Right lobe of liver (tissue), 6 donors: Measurements from ENCODE around the gene SMC4. TPM values are rescaled to one million over a fixed set of nuclear protein-coding genes. Genes with fewer than 3 reads are reported as not detected.

Experiments
- ATAC-seq, 4 donors: fragments of 200-7000 bp; cut with Tn5 transposase; one replicate each; pipeline ENCODE4 v1.9.1; 2020; ENCODE audit warnings: mild to moderate bottlenecking in 4 of 4, moderate library complexity in 4 of 4
- DNase-seq, 3 donors: peaks; one replicate each; pipeline ENCODE4 v3.0.0-alpha.2; 2020
- H3K27ac ChIP-seq, 3 donors: fragments of 200-600 bp; one replicate each; pipeline ENCODE4 v1.8.0; 2022
- H3K27me3 ChIP-seq, 2 donors: fragments of 200-600 bp; one replicate each; pipeline ENCODE4 v1.8.0; 2022
- H3K36me3 ChIP-seq, 4 donors: fragments of 200-600 bp; sonication (generic) in 1 of 4; one replicate each; pipeline versions ENCODE4 v1.5.1 to v1.8.0; 2017 to 2022; ENCODE audit warnings: control low read depth in 1 of 4
- H3K4me1 ChIP-seq, 4 donors: fragments of 200-600 bp; sonication (generic) in 1 of 4; one replicate each; pipeline versions ENCODE4 v1.5.1 to v1.8.0; 2017 to 2022; ENCODE audit warnings: control low read depth in 1 of 4
- H3K4me3 ChIP-seq, 3 donors: fragments of 200-600 bp; one replicate each; pipeline ENCODE4 v1.8.0; 2022
- H3K9me3 ChIP-seq, 4 donors: fragments of 200-600 bp; sonication (generic) in 1 of 4; one replicate each; pipeline versions ENCODE4 v1.5.1 to v1.8.0; 2017 to 2022; ENCODE audit warnings: control low read depth in 1 of 4
- CTCF ChIP-seq, 4 donors: fragments of 200-600 bp in 3 of 4; fragments of 450-650 bp in 1 of 4; IDR thresholded peaks; one replicate each; pipeline versions ENCODE4 v1.5.1 to v1.8.0; 2016 to 2022; ENCODE audit warnings: antibody characterized with exemption in 4 of 4, mild to moderate bottlenecking in 2 of 4
- POLR2A ChIP-seq: fragments of 450-650 bp; IDR thresholded peaks from one replicate; pipeline ENCODE4 v1.6.1; 2017; ENCODE audit warnings: antibody characterized with exemption, mild to moderate bottlenecking
- WGBS: methylation state at CpG from one replicate; pipeline ENCODE4 v1.1.6; 2018; ENCODE audit warnings: low coverage, low lambda C conversion rate; ENCODE audit not compliant: insufficient coverage; ENCODE audit errors: missing lambda C conversion rate; 5-methylcytosine and 5-hydroxymethylcytosine counted together
- intact Hi-C, 2 donors: fragments of 100-400 bp; cut with DNase I; formaldehyde crosslinking; loops; one replicate each; pipeline versions ENCODE4 v1.11.2 to v1.14.1; 2022
- total RNA-seq, 6 experiments: library from RNA; depleted of rRNA in 2 of 6; stranded (reverse); fragments of >200 nt in 2 of 6; fragmentation: NEBNext Ultra II Directional in 3 of 6; extraction: Animal tissue kit (Norgen Biotek cat#: 25700) in 3 of 6; gene quantifications; one replicate each; pipeline versions ENCODE4 v1.1.0 to v1.2.4, GENCODE V29; 2016 to 2023
- donor health status: DM: no; HTN: yes; CAD: no.
- donor health status: DM: no; HTN: no; CAD: no.
- donor health status: DM: no; HTN: no; CAD: no.
- donor health status: DM: no; HTN: yes; CAD: no.
- donor health status: DM: no; HTN: yes; CAD: no.

Gene SMC4
- total RNA-seq, 6 experiments from 2014 or later: 11.3 to 26.7 (median 18.1) TPM

GRCh38 chr3:160464971-160465370 lies 65.5 kb downstream of the SMC4 start:
- no peaks in the 10 kb centered on the region for H3K9me3 ChIP-seq
- no peak for DNase-seq
- no peaks in the 10 kb centered on the region for H3K36me3 ChIP-seq
- intact Hi-C loops: no loop called here
- H3K4me3 ChIP-seq: no peak overlapping the region
- H3K27ac ChIP-seq: no peak overlapping the region
- WGBS: 61% methylated on average over 1 of the region's 1 CpG
- no peaks in the 10 kb centered on the region for H3K4me1 ChIP-seq
- ATAC-seq: no peak
- no peak for TF ChIP-seq POLR2A
- TF ChIP-seq CTCF (IDR thresholded peaks at IDR 0.05): no peak
- no peaks in the 10 kb centered on the region for H3K27me3 ChIP-seq

GRCh38 chr3:160470181-160470580 lies 70.7 kb downstream of the SMC4 start:
- no peak for ATAC-seq
- WGBS: no CpG with 5 or more reads among the region's 5 CpGs

GRCh38 chr3:160471892-160472291 lies 72.4 kb downstream of the SMC4 start:
- H3K9me3 ChIP-seq: no peaks in the 10 kb centered on the region
- TF ChIP-seq CTCF (IDR thresholded peaks at IDR 0.05) (no peak), POLR2A (no peak)
- no peak overlapping the region for H3K4me3 ChIP-seq
- intact Hi-C loops: no loop called here
- DNase-seq: no peak
- ATAC-seq: no peak
- H3K36me3 ChIP-seq: no peaks in the 10 kb centered on the region
- WGBS: 52% methylated on average over 2 of the region's 2 CpGs
- H3K4me1 ChIP-seq: peaks cover 0 to 5% (median 0%) of the 10 kb centered on the region in 4 donors
- H3K27ac ChIP-seq: no peak overlapping the region
- no peaks in the 10 kb centered on the region for H3K27me3 ChIP-seq

More at GRCh38 chr3:160470181-160470580, 70.7 kb downstream of the SMC4 start:
- H3K4me1 ChIP-seq: peaks cover 0 to 5% (median 0%) of the 10 kb centered on the region in 4 donors
- no peaks in the 10 kb centered on the region for H3K36me3 ChIP-seq
- H3K27ac ChIP-seq: no peak overlapping the region
- no peak overlapping the region for H3K4me3 ChIP-seq
- DNase-seq: no peak
- no peaks in the 10 kb centered on the region for H3K9me3 ChIP-seq
- no peaks in the 10 kb centered on the region for H3K27me3 ChIP-seq
- intact Hi-C loops: no loop called here
- TF ChIP-seq CTCF (IDR thresholded peaks at IDR 0.05) (no peak), POLR2A (no peak)

GRCh38 chr3:160472344-160472743 lies 72.9 kb downstream of the SMC4 start:
- H3K27ac ChIP-seq: no peak overlapping the region
- 69% methylated on average over 2 of the region's 2 CpGs for WGBS
- peaks cover 0 to 5% (median 0%) of the 10 kb centered on the region in 4 donors for H3K4me1 ChIP-seq
- no peaks in the 10 kb centered on the region for H3K27me3 ChIP-seq
- H3K36me3 ChIP-seq: no peaks in the 10 kb centered on the region
- intact Hi-C loops: no loop called here
- DNase-seq (no peak), ATAC-seq (no peak)
- H3K9me3 ChIP-seq: no peaks in the 10 kb centered on the region
- TF ChIP-seq POLR2A (no peak), CTCF (IDR thresholded peaks at IDR 0.05) (no peak)
- no peak overlapping the region for H3K4me3 ChIP-seq

- 80% methylated on average over 1 of the region's 1 CpG for WGBS
- intact Hi-C loops: no loop called here
- ATAC-seq: no peak
These were observed 73.8 kb downstream of the SMC4 start for GRCh38 chr3:160473221-160473620.

More at GRCh38 chr3:160473221-160473620, 73.8 kb downstream of the SMC4 start:
- TF ChIP-seq CTCF (IDR thresholded peaks at IDR 0.05): no peak
- TF ChIP-seq POLR2A: no peak
- H3K27ac ChIP-seq: no peak overlapping the region
- no peaks in the 10 kb centered on the region for H3K36me3 ChIP-seq
- H3K9me3 ChIP-seq: no peaks in the 10 kb centered on the region
- H3K4me1 ChIP-seq: peaks cover 0 to 5% (median 0%) of the 10 kb centered on the region in 4 donors
- DNase-seq: no peak
- no peaks in the 10 kb centered on the region for H3K27me3 ChIP-seq
- H3K4me3 ChIP-seq: no peak overlapping the region
